Measurements from ENCODE around the gene NDUFA11.
"Not testable (repeated sequence)": the region's sequence is repeated elsewhere in the genome, so short reads cannot be mapped to it uniquely, and the experiment has no call there.

Gene NDUFA11

GRCh38 chr19:5889288-5889971 is 14.2 kb downstream of the NDUFA11 start:
- no peak for DNase-seq (ENCODE audit: low read depth)

- not testable (repeated sequence) for DNase-seq (ENCODE audit: low read depth)
These were observed 19.4 kb downstream of the NDUFA11 start for GRCh38 chr19:5884065-5884811.

DNA sequence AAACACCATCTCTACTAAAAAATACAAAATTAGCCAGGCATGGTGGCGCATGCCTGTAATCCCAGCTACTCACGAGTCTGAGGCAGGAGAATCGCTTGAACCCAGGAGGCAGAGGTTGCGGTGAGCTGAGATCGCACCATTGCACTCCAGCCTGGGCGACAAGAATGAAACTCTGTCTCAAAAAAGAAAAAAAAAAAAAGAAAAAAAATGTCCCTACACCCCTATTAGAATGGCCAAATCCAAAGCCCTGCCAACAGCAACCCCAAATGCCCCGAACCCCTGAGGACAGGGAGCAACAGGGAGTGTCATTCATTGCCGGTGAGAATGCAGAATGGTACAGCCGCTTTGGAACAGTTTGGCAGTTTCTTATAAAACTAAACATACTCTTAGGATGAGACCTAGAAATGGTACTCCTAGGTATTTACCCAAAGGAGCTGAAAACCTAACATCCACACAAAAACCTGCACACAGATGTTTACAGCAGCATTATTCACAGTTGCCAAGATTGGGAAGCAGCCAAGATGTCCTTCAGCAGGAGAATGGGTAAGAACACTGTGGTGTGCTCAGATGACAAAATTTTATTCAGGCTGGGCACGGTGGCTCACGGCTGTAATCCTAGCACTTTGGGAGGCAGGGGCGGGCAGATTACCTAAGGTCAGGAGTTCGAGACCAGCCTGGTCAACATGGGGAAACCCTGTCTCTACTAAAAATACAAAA is 20.3 kb downstream of the NDUFA11 start:
- not testable (repeated sequence) for DNase-seq (ENCODE audit: low read depth)

DNA sequence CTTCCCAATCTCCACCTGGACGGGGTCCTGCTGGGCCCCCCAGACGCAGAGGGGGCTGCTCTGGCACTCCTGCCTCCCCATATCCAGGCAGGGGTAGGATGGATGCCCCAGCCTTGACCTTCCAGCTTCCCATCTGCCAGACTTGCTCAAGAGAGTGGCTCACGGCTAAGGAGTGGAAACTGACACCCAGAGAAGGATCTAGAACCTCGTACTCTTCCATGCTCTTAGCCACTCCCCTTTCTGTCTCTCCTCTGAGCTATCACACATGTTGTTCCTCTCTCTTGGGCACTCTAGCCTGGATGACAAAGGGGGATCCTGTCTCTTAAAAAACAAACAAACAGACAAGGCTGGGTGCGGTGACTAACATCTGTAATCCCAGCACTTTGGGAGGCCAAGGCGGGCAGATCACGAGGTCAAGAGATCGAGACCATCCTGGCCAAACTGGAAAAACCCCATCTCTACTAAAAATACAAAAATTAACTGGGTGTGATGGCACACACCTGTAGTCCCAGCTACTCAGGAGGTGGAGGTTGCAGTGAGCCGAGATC is 21.1 kb downstream of the NDUFA11 start:
- no peak for DNase-seq (ENCODE audit: low read depth)

DNA sequence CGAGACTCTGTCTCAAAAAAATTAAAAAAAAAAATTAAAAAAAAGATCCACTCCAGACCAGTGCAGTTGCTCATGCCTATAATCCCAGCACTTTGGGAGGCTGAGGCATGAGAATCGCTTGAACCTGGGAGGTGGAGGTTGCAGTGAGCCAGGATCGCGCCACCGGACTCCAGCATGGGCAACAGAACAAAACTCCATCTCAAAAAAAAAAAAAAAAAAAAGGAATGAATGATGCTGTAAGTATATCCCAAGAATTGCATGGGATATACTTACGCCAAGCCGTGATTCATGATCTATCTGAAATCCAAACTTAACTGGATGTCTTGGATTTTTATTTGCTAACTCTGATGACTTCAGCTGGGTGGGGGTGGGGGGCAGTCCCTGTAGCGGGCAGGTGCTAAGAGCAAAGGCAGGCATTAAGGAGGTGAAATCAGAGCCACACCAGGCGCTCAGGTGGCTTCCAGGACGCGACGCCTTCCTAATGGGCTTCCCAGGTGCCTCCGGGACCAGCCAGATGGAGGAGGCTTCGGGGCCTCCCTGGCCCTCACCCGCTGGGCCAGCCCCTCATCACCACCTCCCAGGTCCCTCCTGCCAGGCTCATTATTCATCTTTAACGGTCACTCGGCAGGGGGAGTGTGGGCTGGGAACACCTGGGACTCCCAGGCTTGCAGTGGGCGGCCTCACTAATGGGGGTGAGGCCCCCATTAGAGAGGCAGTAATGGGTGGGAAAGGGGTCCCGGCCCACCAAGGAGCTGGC is 21.9 kb downstream of the NDUFA11 start:
- DNase-seq (ENCODE audit: low read depth) = no peak

GRCh38 chr19:5880604-5881078 is 22.9 kb downstream of the NDUFA11 start:
- no peak for DNase-seq (ENCODE audit: low read depth)

- DNase-seq (ENCODE audit: low read depth) = no peak
These were observed 23.4 kb downstream of the NDUFA11 start for GRCh38 chr19:5880196-5880595.

- DNase-seq (ENCODE audit: low read depth) = no peak
These were observed 25.7 kb downstream of the NDUFA11 start for GRCh38 chr19:5877882-5878281.

DNA sequence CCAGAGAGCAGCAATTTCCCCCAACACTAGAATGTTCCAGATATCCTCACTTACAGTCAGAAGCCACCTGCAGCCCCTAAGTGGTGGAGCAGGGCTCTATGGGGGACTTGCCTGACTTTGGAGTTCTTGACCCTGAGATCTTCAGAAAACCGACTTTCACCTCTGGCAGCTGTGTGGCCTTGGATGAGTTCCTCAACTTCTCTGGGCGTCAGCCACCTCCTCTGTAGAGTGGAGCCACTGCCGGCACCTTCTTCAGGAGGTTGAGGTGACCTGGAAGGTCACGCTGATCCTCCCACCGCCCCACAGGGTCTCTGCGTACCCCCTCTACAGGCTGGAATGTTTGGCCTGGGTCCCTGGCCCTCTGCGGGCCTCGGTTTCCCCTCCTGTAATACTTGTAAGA is 26.2 kb downstream of the NDUFA11 start:
- no peak for DNase-seq (ENCODE audit: low read depth)

DNA sequence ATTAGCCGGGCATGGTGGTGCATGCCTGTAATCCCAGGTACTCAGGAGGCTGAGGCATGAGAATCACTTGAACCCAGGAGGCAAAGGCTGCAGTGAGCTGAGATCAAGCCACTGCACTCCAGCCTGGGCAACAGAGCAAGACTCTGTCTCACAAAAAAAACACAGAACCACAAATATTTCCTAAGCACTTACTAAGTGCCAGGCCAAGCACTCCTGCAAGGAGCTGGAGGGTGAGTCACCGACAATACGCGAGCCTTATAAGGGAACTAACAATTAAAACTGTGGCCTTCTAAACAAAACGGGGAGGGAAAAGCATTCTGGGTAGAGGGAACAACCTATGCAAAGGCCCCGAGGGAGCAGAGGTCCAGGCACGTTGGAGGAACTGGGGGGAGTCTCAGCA is 29.1 kb downstream of the NDUFA11 start:
- DNase-seq (ENCODE audit: low read depth) = not testable (repeated sequence)

DNA sequence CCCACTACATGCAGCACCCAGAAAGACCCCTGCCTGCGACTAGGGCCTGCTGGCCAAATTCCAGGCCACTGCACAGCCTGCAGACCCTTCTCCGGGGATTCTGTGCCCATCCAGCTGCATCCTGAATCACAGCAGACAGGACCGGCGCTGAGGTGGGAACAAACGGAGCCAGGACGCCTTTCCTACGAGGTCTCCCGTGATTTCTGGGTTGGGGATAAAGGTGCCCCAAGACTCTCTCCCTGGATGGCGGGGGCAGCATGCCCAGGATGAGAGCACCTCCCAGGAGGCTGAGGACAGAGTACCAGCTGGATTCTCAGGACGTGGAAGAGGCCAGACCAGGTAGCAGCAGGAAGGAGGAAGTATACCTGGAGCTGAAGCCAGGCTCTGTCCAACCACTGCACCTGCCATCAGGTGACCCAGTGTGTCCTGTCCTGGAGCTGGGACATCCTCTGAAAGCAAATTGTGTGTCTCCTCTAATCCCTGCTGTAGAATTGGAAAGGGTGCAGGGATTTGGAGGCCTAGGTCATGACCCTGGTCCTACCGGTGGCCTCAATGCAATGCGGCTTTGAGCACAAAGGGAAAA is 29.9 kb downstream of the NDUFA11 start:
- DNase-seq (ENCODE audit: low read depth) = no peak

DNA sequence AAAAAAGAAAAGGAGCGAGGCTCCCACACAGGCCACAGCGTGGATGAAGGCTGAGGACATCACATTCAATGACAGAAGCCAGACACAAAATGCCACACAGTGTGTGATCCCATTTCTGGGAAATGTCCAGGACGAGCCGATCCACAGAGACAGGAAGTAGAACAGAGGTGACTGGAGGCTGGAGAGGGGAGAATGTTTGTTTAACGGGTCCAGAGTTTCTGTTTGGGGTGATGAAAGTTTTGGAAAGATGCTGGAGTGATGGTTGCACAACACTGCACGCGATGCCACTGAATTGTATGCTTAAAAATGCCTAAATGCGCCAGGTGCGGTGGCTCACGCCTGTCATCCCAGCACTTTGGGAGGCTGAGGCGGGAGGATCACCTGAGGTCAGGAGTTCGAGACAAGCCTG is 32.6 kb downstream of the NDUFA11 start:
- DNase-seq (ENCODE audit: low read depth) = no peak

GRCh38 chr19:5867201-5868136 is 36.1 kb downstream of the NDUFA11 start:
- DNase-seq (ENCODE audit: low read depth) = no peak

DNA sequence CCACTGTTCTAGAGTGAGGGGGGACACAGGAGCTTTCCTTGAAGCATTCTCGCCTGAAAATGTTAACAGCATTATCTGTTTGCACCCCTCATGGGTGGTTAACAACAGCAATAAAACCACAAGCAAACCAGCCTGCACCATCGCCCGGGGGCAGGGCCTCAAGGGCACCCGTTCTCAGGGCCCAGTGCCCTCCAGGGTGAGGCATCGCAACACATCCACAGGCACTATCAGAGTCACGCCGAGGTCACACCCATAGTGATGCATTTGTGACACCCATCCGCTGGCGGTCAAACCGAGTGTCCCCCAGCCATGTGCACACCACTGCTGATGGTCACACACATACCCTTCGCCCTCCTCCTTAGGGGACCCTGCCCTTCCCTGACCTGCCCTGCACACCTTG is 37.8 kb downstream of the NDUFA11 start:
- DNase-seq (ENCODE audit: low read depth) = no peak

- no peak for DNase-seq (ENCODE audit: low read depth)
These were observed 38.7 kb downstream of the NDUFA11 start for GRCh38 chr19:5864725-5865486.

GRCh38 chr19:5864013-5864720 is 39.4 kb downstream of the NDUFA11 start:
- no peak for DNase-seq (ENCODE audit: low read depth)

DNA sequence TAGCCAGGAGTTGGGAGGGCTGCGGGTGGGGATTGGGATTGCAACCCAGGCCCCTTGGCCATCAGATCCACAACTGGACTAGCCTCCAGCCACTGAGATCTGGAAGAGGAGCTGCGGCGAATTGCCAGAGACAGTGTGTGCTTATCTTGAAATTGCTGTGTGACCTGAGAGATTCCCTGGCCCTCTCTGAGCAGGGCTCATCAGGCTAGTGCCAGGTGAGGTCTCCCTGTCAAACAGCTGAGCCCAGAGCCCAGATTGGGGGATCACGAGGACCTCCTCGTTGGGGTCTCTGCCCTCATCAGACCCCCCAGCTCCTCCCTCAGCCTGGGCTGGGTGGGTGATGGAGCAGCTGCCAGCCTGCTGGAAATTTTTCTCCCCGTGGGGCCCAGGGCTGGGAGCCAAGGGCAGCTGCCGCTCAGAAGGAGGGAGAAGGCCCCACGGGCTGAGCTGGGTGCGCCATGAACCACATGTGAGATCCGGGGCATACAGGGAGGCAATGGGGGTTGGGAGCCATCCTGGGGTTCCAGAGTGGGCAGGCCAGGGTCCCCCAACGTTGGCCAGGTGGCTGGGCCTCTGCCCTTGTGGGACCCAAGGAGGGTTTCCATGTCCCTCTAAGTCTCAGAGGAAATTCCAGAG is 40.4 kb downstream of the NDUFA11 start:
- no peak for DNase-seq (ENCODE audit: low read depth)
